Ovary (tissue), 9 donors: Measurements from ENCODE around the gene CFDP1. TPM values are rescaled to one million over a fixed set of nuclear protein-coding genes. Genes with fewer than 3 reads are reported as not detected.

ENCODE experiments used
- DNase-seq, 5 donors: peaks; one replicate each; pipeline ENCODE4 v3.0.0-alpha.2; 2019 to 2020
- H3K27ac ChIP-seq, 2 donors: fragments of 200-600 bp; one replicate each; pipeline versions ENCODE4 v1.5.1 to v1.8.0; 2019 to 2022
- H3K27me3 ChIP-seq: fragments of 200-600 bp; one replicate; pipeline ENCODE4 v1.8.0; 2022
- H3K36me3 ChIP-seq: fragments of 200-600 bp; sonication (generic); one replicate; pipeline ENCODE4 v1.5.1; 2019
- H3K4me1 ChIP-seq: one replicate; pipeline ENCODE4 v1.8.1; 2013; ENCODE audit warnings: mild to moderate bottlenecking, moderate library complexity; ENCODE audit not compliant: insufficient read depth
- H3K4me3 ChIP-seq: fragments of 200-600 bp; sonication (generic); one replicate; pipeline ENCODE4 v1.5.1; 2017
- H3K9me3 ChIP-seq, 2 donors: fragments of 200-600 bp in 1 of 2; sonication (generic) in 1 of 2; one replicate each; pipeline versions ENCODE4 v1.5.1 to v1.8.1; 2013 to 2019; ENCODE audit warnings: mild to moderate bottlenecking in 1 of 2, moderate library complexity in 1 of 2
- EP300 ChIP-seq: sonication (generic); formaldehyde crosslinking; IDR thresholded peaks from one replicate; pipeline ENCODE4 v1.6.1; 2017; ENCODE audit warnings: antibody characterized with exemption
- POLR2A ChIP-seq: fragments of 450-650 bp; IDR thresholded peaks from one replicate; pipeline ENCODE4 v1.6.1; 2017; ENCODE audit warnings: antibody characterized with exemption, mild to moderate bottlenecking, moderate library complexity
- WGBS, 3 donors: extraction: QIAGEN DNeasy Blood & Tissue Kit in 1 of 3; methylation state at CpG; one replicate each; pipeline versions ENCODE4 v1.1.5 to v1.1.7; 2013 to 2017; 5-methylcytosine and 5-hydroxymethylcytosine counted together
- intact Hi-C, 4 donors: fragments of 100-400 bp; cut with DNase I; formaldehyde crosslinking; loops; one replicate each; pipeline versions ENCODE4 v1.11.0 to v1.15.1; 2022 to 2023
- polyA plus RNA-seq, 2 donors: library from polyadenylated mRNA; stranded (reverse); fragments of 200-250 nt in 1 of 2; fragments of 350-450 nt in 1 of 2; fragmentation: Illumina TruSeq in 1 of 2; extraction: RNeasy Lipid Tissue Mini Kit (QIAGEN cat#74804) in 1 of 2; gene quantifications; one replicate each; pipeline ENCODE4 v1.2.3, GENCODE V29; 2013 to 2014
- total RNA-seq, 7 donors: library from RNA; depleted of rRNA in 2 of 7; stranded (reverse); fragments of >200 nt in 2 of 7; fragmentation: NEBNext Ultra II Directional in 3 of 7; extraction: Animal tissue kit (Norgen Biotek cat#: 25700) in 3 of 7; gene quantifications; one replicate each; pipeline versions ENCODE4 v1.1.0 to v1.2.4, GENCODE V29; 2016 to 2023
- TF ChIP-seq, protein P1 (sequence below), 3 donors: fragments of 450-650 bp in 2 of 3; fragments of 200-600 bp in 1 of 3; IDR thresholded peaks; one replicate each; pipeline versions ENCODE4 v1.5.1 to v1.8.0; 2016 to 2022; ENCODE audit warnings: antibody characterized with exemption in 3 of 3, mild to moderate bottlenecking in 1 of 3
- donor health status: DM: no; HTN: no; CAD: no; lungs with moderate emphysema.
- donor health status: DM: no; HTN: no; CAD: no.
- donor health status: Bipolar disorder and iron deficiency.
- donor health status: DM: yes; HTN: yes; CAD: no.
- donor health status: DM: no; HTN: no; CAD: no.
- donor health status: DM: yes; HTN: yes; CAD: no.

Gene CFDP1
- total and polyA plus RNA-seq, 9 donors = 67.0 to 173 (median 73.0) TPM

DNA sequence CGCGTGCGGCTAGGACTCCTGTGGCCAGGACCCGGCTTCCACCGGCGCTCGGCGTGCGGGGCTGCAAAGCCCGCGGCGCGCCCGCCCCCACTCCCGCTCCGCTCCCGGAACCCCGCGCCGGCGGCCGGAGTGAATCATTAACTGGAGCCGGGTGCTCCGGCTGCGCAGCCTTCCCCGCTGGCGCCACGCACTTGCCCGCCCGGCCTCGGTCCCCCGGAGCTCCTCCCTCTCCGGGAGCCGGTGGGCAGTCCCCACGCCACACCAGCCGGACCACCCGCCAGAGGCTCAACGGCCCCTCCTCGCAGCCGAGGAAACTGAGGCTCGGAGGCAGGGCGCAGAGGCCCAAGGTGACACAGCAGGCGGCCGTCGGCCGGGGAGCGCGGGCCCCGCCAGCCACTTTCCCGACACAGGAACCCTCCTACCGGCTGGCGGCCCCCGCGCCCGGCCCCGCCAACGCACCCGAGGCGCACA is 182.5 kb downstream of the CFDP1 start:
- H3K36me3 ChIP-seq = no peaks in the 10 kb centered on the region
- H3K4me3 ChIP-seq = peak overlapping the region; percentile 68
- intact Hi-C loops = no loop called here
- TF ChIP-seq, protein P1, sequence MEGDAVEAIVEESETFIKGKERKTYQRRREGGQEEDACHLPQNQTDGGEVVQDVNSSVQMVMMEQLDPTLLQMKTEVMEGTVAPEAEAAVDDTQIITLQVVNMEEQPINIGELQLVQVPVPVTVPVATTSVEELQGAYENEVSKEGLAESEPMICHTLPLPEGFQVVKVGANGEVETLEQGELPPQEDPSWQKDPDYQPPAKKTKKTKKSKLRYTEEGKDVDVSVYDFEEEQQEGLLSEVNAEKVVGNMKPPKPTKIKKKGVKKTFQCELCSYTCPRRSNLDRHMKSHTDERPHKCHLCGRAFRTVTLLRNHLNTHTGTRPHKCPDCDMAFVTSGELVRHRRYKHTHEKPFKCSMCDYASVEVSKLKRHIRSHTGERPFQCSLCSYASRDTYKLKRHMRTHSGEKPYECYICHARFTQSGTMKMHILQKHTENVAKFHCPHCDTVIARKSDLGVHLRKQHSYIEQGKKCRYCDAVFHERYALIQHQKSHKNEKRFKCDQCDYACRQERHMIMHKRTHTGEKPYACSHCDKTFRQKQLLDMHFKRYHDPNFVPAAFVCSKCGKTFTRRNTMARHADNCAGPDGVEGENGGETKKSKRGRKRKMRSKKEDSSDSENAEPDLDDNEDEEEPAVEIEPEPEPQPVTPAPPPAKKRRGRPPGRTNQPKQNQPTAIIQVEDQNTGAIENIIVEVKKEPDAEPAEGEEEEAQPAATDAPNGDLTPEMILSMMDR (IDR thresholded peaks at IDR 0.05) = no peak
- TF ChIP-seq POLR2A = no peak
- TF ChIP-seq EP300 = no peak
- peak overlapping the region; percentile 34 to 53 for H3K27ac ChIP-seq
- DNase-seq = peak in 4 of 5 donors; percentile 30 to 62 (median 57)
- peaks cover 41% of the 10 kb centered on the region for H3K4me1 ChIP-seq
- WGBS, 3 donors = 0 to 1% (median 0%) methylated on average over 7 to 59 of the region's 59 CpGs
- no peaks in the 10 kb centered on the region for H3K9me3 ChIP-seq
- no peaks in the 10 kb centered on the region for H3K27me3 ChIP-seq

DNA sequence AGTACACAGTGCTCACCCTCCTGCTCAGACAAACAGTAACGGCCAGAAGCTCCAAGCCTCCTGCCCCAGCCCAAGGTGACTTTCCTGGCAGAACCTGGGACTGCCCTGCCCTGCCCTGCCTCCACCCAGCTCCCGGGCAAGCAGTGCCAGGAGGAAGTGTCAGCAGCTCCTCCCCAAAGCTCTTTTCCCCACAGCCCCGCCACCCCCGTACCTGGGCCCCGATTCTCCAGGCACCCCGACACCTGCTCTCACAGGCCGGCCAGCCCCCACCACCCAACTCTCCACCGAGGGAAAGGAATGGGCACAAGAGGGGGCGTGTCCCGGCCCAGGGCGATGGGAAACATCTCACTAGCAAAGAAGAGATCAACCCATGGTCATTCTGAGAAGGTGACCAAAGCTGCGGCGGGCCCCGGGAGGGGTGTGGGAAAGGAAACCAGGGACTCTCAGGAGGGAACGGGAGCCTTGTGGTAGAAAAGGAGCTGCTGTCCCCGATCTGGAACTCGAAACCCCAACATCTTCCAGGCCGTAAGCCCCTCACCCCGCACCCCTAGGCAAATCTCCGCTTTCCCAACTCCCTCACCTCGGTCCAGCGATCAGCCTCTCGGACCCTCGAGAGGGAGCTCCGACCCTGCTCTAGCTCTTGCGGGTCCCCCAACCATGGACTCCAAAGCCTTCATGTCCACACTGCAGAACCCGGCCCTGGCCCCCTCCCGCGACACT is 183.1 kb downstream of the CFDP1 start:
- peak overlapping the region; percentile 34 to 53 for H3K27ac ChIP-seq
- intact Hi-C loops = no loop called here

DNA sequence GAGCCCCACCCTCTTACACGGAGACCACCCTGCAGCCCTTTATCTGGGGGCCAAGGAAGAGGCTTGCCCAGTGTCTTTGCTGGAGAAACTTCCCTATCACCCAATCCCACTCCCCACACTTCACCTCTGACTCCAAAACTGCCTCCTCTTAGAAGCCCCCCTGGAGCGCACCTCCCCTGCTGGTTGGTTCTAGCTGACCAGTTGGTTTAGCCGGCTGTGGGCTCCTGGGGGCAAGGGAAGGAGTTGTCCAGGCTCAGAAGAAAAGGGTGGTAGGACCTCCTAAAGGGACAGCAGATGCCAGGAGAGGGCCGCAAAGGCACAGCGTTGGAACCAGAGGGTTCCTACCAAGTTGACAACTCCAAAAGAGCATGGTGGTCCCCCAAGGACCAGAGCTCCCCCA is 183.9 kb downstream of the CFDP1 start:
- H3K4me1 ChIP-seq = peaks cover 43% of the 10 kb centered on the region
- intact Hi-C loops = no loop called here
- WGBS, 3 donors = 65 to 77% (median 66%) methylated on average over 5 of the region's 5 CpGs

More for the DNA sequence above, 183.1 kb downstream of the CFDP1 start:
- TF ChIP-seq EP300 (no peak), POLR2A (no peak)
- TF ChIP-seq, protein P1 (IDR thresholded peaks at IDR 0.05) = no peak
- DNase-seq = peak in 4 of 5 donors; percentile 20 to 52 (median 45)
- Histone ChIP-seq H3K9me3 (no peaks in the 10 kb centered on the region), H3K4me3 (peak overlapping the region; percentile 68), H3K36me3 (no peaks in the 10 kb centered on the region), H3K27me3 (no peaks in the 10 kb centered on the region), H3K4me1 (peaks cover 42% of the 10 kb centered on the region)
- 7% methylated on average over 29 of the region's 29 CpGs for WGBS, 3 donors

DNA sequence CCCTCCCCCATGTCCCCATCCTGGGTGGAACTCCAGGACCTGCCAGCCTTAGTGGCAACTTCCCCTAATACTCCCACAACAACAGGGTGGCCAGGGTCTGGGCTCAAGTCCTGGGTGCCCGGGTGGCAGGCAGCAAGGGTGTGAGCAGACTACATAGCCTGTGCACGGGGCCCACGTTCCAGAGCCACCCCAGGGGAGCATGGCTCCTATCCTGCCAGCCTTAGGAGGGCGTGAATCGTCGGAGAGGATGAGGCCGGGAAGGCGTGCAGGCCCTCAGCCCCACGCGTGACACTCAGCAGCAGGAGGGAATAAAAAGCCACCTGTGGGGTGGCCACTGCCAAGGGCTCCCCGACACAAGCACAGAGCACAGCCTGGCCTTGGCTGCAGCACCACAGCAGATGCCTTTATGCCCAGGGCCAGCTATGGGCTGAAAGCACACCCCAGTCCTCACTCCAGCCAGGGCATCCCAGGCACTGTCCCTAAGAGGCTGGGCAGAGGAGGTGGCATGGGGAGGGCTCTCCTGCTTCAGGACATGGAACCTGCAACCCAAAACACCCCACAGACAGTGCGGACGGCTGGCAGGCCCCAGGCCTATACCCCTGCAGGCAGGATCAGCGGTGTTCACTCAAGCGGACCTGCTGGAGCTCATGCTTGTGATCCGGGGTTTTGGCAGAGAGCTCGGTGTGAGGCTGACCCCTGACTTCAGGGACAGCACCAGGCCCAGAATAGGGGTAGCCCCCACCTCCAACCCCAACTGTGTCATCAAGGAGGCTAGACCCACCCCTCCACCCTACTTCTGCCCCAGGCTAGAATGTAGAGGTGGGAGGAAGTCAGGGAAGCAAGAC is 184.5 kb downstream of the CFDP1 start:
- peak in 3 of 5 donors; percentile 35 to 45 (median 35) for DNase-seq
- TF ChIP-seq, protein P1 (IDR thresholded peaks at IDR 0.05) = no peak
- no peak for TF ChIP-seq POLR2A
- no peak for TF ChIP-seq EP300
- intact Hi-C loops = no loop called here
- WGBS, 3 donors = 68 to 77% (median 73%) methylated on average over 17 of the region's 17 CpGs
- Histone ChIP-seq H3K27ac (peak overlapping the region in 1 of 2 donors; percentile 11), H3K27me3 (no peaks in the 10 kb centered on the region), H3K36me3 (no peaks in the 10 kb centered on the region), H3K4me3 (no peak overlapping the region), H3K9me3 (no peaks in the 10 kb centered on the region), H3K4me1 (peaks cover 48% of the 10 kb centered on the region)

More for the DNA sequence above, 183.9 kb downstream of the CFDP1 start:
- H3K27me3 ChIP-seq = no peaks in the 10 kb centered on the region
- H3K4me3 ChIP-seq = no peak overlapping the region
- peak overlapping the region in 1 of 2 donors; percentile 11 for H3K27ac ChIP-seq
- H3K9me3 ChIP-seq = no peaks in the 10 kb centered on the region
- peak in 2 of 5 donors; percentile 19 to 24 for DNase-seq
- TF ChIP-seq EP300 = no peak
- H3K36me3 ChIP-seq = no peaks in the 10 kb centered on the region
